ENCODE data around the gene TMEM141.

The TMEM141 gene

GRCh38 chr9:136829412-136829811, 38.3 kb downstream of the TMEM141 start:
- Histone ChIP-seq H3K79me2 (ENCODE audit: insufficient read depth, low read length) (no peaks in the 10 kb centered on the region), H3K9ac (ENCODE audit: low read depth, low read length) (no peak overlapping the region), H3K27me3 (ENCODE audit: insufficient read depth, low read length, poor library complexity) (no peaks in the 10 kb centered on the region), H3K27ac (ENCODE audit: low read length) (no peak overlapping the region), H3K9me3 (ENCODE audit: insufficient read depth, low read length, severe bottlenecking) (no peaks in the 10 kb centered on the region), H3K4me2 (ENCODE audit: insufficient read depth, low read length) (no peak overlapping the region), H2AFZ (ENCODE audit: low read depth, low read length) (no peak overlapping the region), H4K20me1 (ENCODE audit: insufficient read depth, low read length) (peaks cover 15% of the 10 kb centered on the region), H3K4me1 (ENCODE audit: insufficient read depth, low read length) (no peaks in the 10 kb centered on the region), H3K4me3 (ENCODE audit: low read depth in 1 of 2, low read length in 2 of 2) (no peak overlapping the region), H3K36me3 (ENCODE audit: insufficient read depth, low read length) (peaks cover 89% of the 10 kb centered on the region)
- no peak for DNase-seq
- TF ChIP-seq CTCF (IDR thresholded peaks at IDR 0.05; ENCODE audit: borderline replicate concordance, extremely low read depth, low read length, poor library complexity, severe bottlenecking), result no peak
- TF ChIP-seq EZH2 (IDR thresholded peaks at IDR 0.05; ENCODE audit: borderline replicate concordance, low read depth, low read length, severe bottlenecking), result no peak
- ATAC-seq (ENCODE audit: insufficient read depth, low read depth), result no peak

GRCh38 chr9:136829981-136830885, 39.1 kb downstream of the TMEM141 start:
- Histone ChIP-seq H3K27me3 (ENCODE audit: insufficient read depth, low read length, poor library complexity) (no peaks in the 10 kb centered on the region), H3K27ac (ENCODE audit: low read length) (no peak overlapping the region), H3K4me3 (ENCODE audit: low read depth in 1 of 2, low read length in 2 of 2) (no peak overlapping the region), H3K9ac (ENCODE audit: low read depth, low read length) (no peak overlapping the region), H3K9me3 (ENCODE audit: insufficient read depth, low read length, severe bottlenecking) (no peaks in the 10 kb centered on the region), H3K4me2 (ENCODE audit: insufficient read depth, low read length) (no peak overlapping the region), H3K4me1 (ENCODE audit: insufficient read depth, low read length) (no peaks in the 10 kb centered on the region), H4K20me1 (ENCODE audit: insufficient read depth, low read length) (peaks cover 15% of the 10 kb centered on the region), H2AFZ (ENCODE audit: low read depth, low read length) (no peak overlapping the region), H3K36me3 (ENCODE audit: insufficient read depth, low read length) (peaks cover 81% of the 10 kb centered on the region), H3K79me2 (ENCODE audit: insufficient read depth, low read length) (no peaks in the 10 kb centered on the region)
- no peak for TF ChIP-seq EZH2 (IDR thresholded peaks at IDR 0.05; ENCODE audit: borderline replicate concordance, low read depth, low read length, severe bottlenecking)
- TF ChIP-seq CTCF (IDR thresholded peaks at IDR 0.05; ENCODE audit: borderline replicate concordance, extremely low read depth, low read length, poor library complexity, severe bottlenecking), result no peak
- no peak for ATAC-seq (ENCODE audit: insufficient read depth, low read depth)
- no peak for DNase-seq

GRCh38 chr9:136831002-136831719, 40.0 kb downstream of the TMEM141 start:
- Histone ChIP-seq H3K27ac (ENCODE audit: low read length) (no peak overlapping the region), H3K4me3 (ENCODE audit: low read depth in 1 of 2, low read length in 2 of 2) (no peak overlapping the region), H3K36me3 (ENCODE audit: insufficient read depth, low read length) (peaks cover 80% of the 10 kb centered on the region), H3K27me3 (ENCODE audit: insufficient read depth, low read length, poor library complexity) (no peaks in the 10 kb centered on the region), H3K9ac (ENCODE audit: low read depth, low read length) (no peak overlapping the region), H4K20me1 (ENCODE audit: insufficient read depth, low read length) (peaks cover 20% of the 10 kb centered on the region), H3K9me3 (ENCODE audit: insufficient read depth, low read length, severe bottlenecking) (no peaks in the 10 kb centered on the region), H3K79me2 (ENCODE audit: insufficient read depth, low read length) (no peaks in the 10 kb centered on the region), H3K4me2 (ENCODE audit: insufficient read depth, low read length) (no peak overlapping the region), H2AFZ (ENCODE audit: low read depth, low read length) (no peak overlapping the region), H3K4me1 (ENCODE audit: insufficient read depth, low read length) (no peaks in the 10 kb centered on the region)
- no peak for DNase-seq
- ATAC-seq (ENCODE audit: insufficient read depth, low read depth), result no peak
- no peak for TF ChIP-seq CTCF (IDR thresholded peaks at IDR 0.05; ENCODE audit: borderline replicate concordance, extremely low read depth, low read length, poor library complexity, severe bottlenecking)
- no peak for TF ChIP-seq EZH2 (IDR thresholded peaks at IDR 0.05; ENCODE audit: borderline replicate concordance, low read depth, low read length, severe bottlenecking)
